Right cardiac atrium (tissue), 5 donors: ENCODE data around the gene DRD3. TPM values are rescaled to one million over a fixed set of nuclear protein-coding genes. Genes with fewer than 3 reads are reported as not detected.
A peak's percentile ranks its signal among the peaks of the same experiment; 100 is the strongest.

Experiments used
- ATAC-seq, 2 donors: fragments of 200-7000 bp; cut with Tn5 transposase; one replicate each; pipeline versions ENCODE4 v1.8.0 to v1.9.1; 2020; ENCODE audit warnings: moderate library complexity in 2 of 2, mild to moderate bottlenecking in 1 of 2
- DNase-seq, 3 donors: peaks; one replicate each; pipeline ENCODE4 v3.0.0-alpha.2; 2020
- H3K27ac ChIP-seq: one replicate; pipeline ENCODE4 v1.5.1; 2013; ENCODE audit warnings: mild to moderate bottlenecking, low read length, control low read depth, moderate library complexity
- H3K27me3 ChIP-seq: one replicate; pipeline ENCODE4 v1.6.1; 2013; ENCODE audit not compliant: control insufficient read depth, insufficient read depth
- H3K4me1 ChIP-seq: one replicate; pipeline ENCODE4 v1.6.1; 2013; ENCODE audit warnings: low read length; ENCODE audit not compliant: control insufficient read depth, insufficient read depth
- H3K4me3 ChIP-seq: one replicate; pipeline ENCODE4 v1.5.1; 2013; ENCODE audit warnings: low read length, control low read depth
- H3K9me3 ChIP-seq: one replicate; pipeline ENCODE4 v1.6.1; 2013; ENCODE audit warnings: low read length; ENCODE audit not compliant: control insufficient read depth
- WGBS: extraction: QIAGEN DNeasy Blood & Tissue Kit; methylation state at CpG from one replicate; pipeline ENCODE4 v1.1.7; 2013; 5-methylcytosine and 5-hydroxymethylcytosine counted together
- intact Hi-C, 4 donors: fragments of 100-400 bp; cut with DNase I; formaldehyde crosslinking; loops; one replicate each; pipeline versions ENCODE4 v1.11.0 to v1.14.0; 2022 to 2023
- long read RNA-seq, 4 donors: library from polyadenylated mRNA; unstranded; transcript quantifications; one replicate each; pipeline ENCODE4 v2.0.0, GENCODE V29; 2020 to 2021
- polyA plus RNA-seq: library from polyadenylated mRNA; stranded (reverse); fragments of 200-250 nt; gene quantifications from one replicate; pipeline ENCODE4 v1.2.3, GENCODE V29; 2013
- total RNA-seq, 4 donors: library from RNA; stranded (reverse); fragmentation: NEBNext Ultra II Directional; extraction: Animal tissue kit (Norgen Biotek cat#: 25700); gene quantifications; one replicate each; pipeline ENCODE4 v1.2.1, GENCODE V29; 2021
- donor health status: healthy with polysubstance abuse.
- donor health status: DM: no; HTN: yes; CAD: no.
- donor health status: DM: no; HTN: no; CAD: no.
- donor health status: DM: no; HTN: yes; CAD: no; lungs with severe emphysema.
- donor health status: DM: yes; HTN: yes; CAD: no.

Gene DRD3
- not detected for total RNA-seq
- polyA plus RNA-seq, result not detected
- long read RNA-seq, donor 1, result 0 reads
- long read RNA-seq, donor 2, result 0 reads
- long read RNA-seq, donor 3, result 0 reads
- long read RNA-seq, donor 4, result 0 reads

DNA sequence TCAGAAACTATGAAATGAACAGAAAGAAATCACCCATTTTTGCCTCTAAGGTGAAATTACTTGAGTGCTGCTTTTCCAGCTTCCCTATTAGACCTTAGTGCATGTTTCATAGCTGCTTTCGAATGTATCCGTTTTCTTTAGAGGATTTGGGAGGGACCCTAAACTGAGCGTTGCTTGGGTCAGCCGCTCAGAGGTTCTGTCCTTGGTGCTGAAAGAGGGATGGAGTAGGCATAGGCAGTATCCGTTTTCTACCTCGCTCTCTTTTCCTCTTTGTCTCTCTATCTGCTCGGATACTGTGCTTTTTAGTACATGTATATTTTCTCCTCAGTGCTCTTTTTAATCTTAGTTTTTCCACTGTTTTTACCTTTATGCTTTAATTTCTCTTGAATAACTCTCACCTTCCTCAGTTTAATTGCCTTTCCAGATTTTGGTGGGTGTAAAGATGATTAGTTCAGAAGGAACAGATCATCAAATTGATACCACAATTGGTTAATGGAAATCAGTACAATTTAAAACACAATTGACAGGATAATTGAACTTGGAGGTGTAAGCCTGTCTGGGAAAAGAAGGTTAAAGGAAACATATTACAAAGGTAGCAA, at the start of gene DRD3:
Gene DRD3 (minus strand): TSS at position 283 of the 599 bp plus-strand sequence. CDS start 7,060 bp downstream, outside the sequence.
- H3K4me3 ChIP-seq, result no peak within 1 kb of the TSS
- H3K4me1 ChIP-seq, result no peaks in the 10 kb centered on the region
- DNase-seq (peak in 1 of 3 donors; percentile 12), ATAC-seq (peak in 1 of 2 donors; percentile 47)
- intact Hi-C loops, result no loop called here
- H3K27me3 ChIP-seq, result no peaks in the 10 kb centered on the region
- H3K9me3 ChIP-seq, result no peaks in the 10 kb centered on the region
- no peak within 1 kb of the TSS for H3K27ac ChIP-seq
- WGBS, result 9% methylated on average over 7 of the region's 7 CpGs

DNA sequence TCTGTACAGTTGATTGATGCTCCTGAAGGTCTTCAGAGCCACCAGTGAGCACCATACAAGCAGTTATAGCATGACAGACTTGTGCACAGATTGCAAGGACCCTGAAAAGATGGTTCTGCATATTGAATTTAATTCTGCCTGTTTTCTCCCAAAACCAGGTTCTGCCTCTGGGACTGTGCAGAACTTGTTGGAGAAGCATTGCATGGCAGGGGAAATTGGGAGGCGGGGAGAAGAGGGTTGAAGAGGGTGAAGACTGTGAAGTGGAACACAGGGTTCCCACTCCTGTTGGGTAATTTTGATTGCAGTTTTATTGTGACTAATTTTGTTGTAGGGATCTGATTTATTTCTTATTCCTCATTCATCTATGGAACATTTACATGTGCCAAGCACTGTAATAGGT, 48.2 kb upstream of the DRD3 start:
- no peaks in the 10 kb centered on the region for H3K27me3 ChIP-seq
- H3K27ac ChIP-seq, result no peak overlapping the region
- H3K4me1 ChIP-seq, result no peaks in the 10 kb centered on the region
- 89% methylated on average over 1 of the region's 1 CpG for WGBS
- H3K9me3 ChIP-seq, result peaks cover 4% of the 10 kb centered on the region
- H3K4me3 ChIP-seq, result no peak overlapping the region
- intact Hi-C loops, result no loop called here
- no peak for DNase-seq
- no peak for ATAC-seq

- H3K4me3 ChIP-seq, result no peak overlapping the region
- H3K27ac ChIP-seq, result no peak overlapping the region
- no peak for ATAC-seq
- no peaks in the 10 kb centered on the region for H3K27me3 ChIP-seq
- intact Hi-C loops, result no loop called here
- peaks cover 4% of the 10 kb centered on the region for H3K9me3 ChIP-seq
- H3K4me1 ChIP-seq, result no peaks in the 10 kb centered on the region
- 85% methylated on average over 2 of the region's 2 CpGs for WGBS
- no peak for DNase-seq
Measured at GRCh38 chr3:114226313-114226712, 47.5 kb upstream of the DRD3 start.

DNA sequence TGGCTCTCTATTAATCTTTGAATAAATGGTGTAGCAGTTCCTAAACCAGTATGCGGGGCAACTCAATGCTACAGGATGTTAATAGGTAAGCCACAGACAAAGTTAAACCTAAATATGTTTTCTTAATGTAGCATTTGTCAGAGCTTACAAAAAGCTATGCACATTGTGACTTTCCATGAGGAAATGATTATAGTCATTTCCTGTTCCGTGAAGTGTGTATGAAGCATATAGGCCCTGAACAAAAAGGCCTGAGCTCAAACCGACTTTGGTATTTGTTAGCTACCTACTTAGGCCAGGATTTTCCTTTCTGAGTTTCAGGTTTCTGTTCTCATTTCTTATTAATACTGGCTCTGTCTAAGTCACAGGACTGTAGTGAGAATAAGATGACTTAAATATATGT, 44.3 kb upstream of the DRD3 start:
- H3K27me3 ChIP-seq, result no peaks in the 10 kb centered on the region
- H3K4me1 ChIP-seq, result no peaks in the 10 kb centered on the region
- intact Hi-C loops, result no loop called here
- 71% methylated on average over 3 of the region's 3 CpGs for WGBS
- DNase-seq, result no peak
- H3K27ac ChIP-seq, result no peak overlapping the region
- no peak for ATAC-seq
- H3K9me3 ChIP-seq, result peaks cover 4% of the 10 kb centered on the region
- no peak overlapping the region for H3K4me3 ChIP-seq

GRCh38 chr3:114221881-114222264, 43.0 kb upstream of the DRD3 start:
- intact Hi-C loops, result no loop called here

GRCh38 chr3:114221165-114221880, 42.5 kb upstream of the DRD3 start:
- WGBS, result 64% methylated on average over 9 of the region's 9 CpGs
- intact Hi-C loops, result no loop called here
- H3K4me3 ChIP-seq, result no peak overlapping the region
- H3K27ac ChIP-seq, result no peak overlapping the region
- H3K4me1 ChIP-seq, result no peaks in the 10 kb centered on the region
- ATAC-seq (peak; percentile 79 to 88), DNase-seq (peak in 2 of 3 donors; percentile 57 to 74)
- no peaks in the 10 kb centered on the region for H3K27me3 ChIP-seq
- peaks cover 4% of the 10 kb centered on the region for H3K9me3 ChIP-seq

More at GRCh38 chr3:114221881-114222264, 43.0 kb upstream of the DRD3 start:
- no peaks in the 10 kb centered on the region for H3K27me3 ChIP-seq
- WGBS, result 93% methylated on average over 1 of the region's 1 CpG
- DNase-seq (no peak), ATAC-seq (no peak)
- no peak overlapping the region for H3K4me3 ChIP-seq
- peaks cover 4% of the 10 kb centered on the region for H3K9me3 ChIP-seq
- H3K27ac ChIP-seq, result no peak overlapping the region
- no peaks in the 10 kb centered on the region for H3K4me1 ChIP-seq

GRCh38 chr3:114219741-114220140, 40.9 kb upstream of the DRD3 start:
- intact Hi-C loops, result no loop called here
- Histone ChIP-seq H3K4me3 (no peak overlapping the region), H3K27ac (no peak overlapping the region), H3K27me3 (no peaks in the 10 kb centered on the region), H3K4me1 (no peaks in the 10 kb centered on the region), H3K9me3 (no peaks in the 10 kb centered on the region)
- no peak for DNase-seq
- 51% methylated on average over 2 of the region's 2 CpGs for WGBS
- no peak for ATAC-seq

GRCh38 chr3:114218578-114219185, 39.8 kb upstream of the DRD3 start:
- DNase-seq, result no peak
- Histone ChIP-seq H3K27me3 (no peaks in the 10 kb centered on the region), H3K27ac (no peak overlapping the region), H3K9me3 (no peaks in the 10 kb centered on the region), H3K4me3 (no peak overlapping the region), H3K4me1 (peaks cover 2% of the 10 kb centered on the region)
- no peak for ATAC-seq
- intact Hi-C loops, result no loop called here
- 84% methylated on average over 12 of the region's 12 CpGs for WGBS

DNA sequence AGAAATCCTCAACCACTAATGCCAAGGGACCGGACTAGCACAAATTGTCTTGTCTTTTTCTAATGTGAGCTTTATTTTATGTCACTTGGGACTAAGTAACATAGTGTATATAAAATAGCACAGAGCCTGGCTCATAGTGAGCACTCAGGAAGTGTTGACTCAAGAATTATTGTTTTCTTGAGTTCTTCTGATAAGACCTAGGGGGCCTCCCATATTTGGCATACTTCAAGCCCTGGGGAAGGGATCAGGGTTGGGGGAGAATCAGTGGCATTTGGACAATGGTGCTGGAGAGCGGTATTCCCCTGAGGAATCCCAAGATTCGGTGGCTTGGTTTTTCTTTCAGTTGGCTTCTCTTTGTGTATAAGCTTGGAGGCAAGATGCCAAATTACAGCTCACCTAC, 39.2 kb upstream of the DRD3 start:
- Histone ChIP-seq H3K27me3 (no peaks in the 10 kb centered on the region), H3K27ac (no peak overlapping the region), H3K4me1 (peaks cover 2% of the 10 kb centered on the region), H3K9me3 (no peaks in the 10 kb centered on the region), H3K4me3 (no peak overlapping the region)
- 73% methylated on average over 3 of the region's 3 CpGs for WGBS
- DNase-seq (no peak), ATAC-seq (no peak)
- intact Hi-C loops, result no loop called here

- Histone ChIP-seq H3K27ac (no peak overlapping the region), H3K9me3 (no peaks in the 10 kb centered on the region), H3K4me1 (peaks cover 2% of the 10 kb centered on the region), H3K27me3 (no peaks in the 10 kb centered on the region), H3K4me3 (no peak overlapping the region)
- ATAC-seq, result no peak
- no peak for DNase-seq
- intact Hi-C loops, result no loop called here
Measured at GRCh38 chr3:114217266-114217665, 38.4 kb upstream of the DRD3 start.

DNA sequence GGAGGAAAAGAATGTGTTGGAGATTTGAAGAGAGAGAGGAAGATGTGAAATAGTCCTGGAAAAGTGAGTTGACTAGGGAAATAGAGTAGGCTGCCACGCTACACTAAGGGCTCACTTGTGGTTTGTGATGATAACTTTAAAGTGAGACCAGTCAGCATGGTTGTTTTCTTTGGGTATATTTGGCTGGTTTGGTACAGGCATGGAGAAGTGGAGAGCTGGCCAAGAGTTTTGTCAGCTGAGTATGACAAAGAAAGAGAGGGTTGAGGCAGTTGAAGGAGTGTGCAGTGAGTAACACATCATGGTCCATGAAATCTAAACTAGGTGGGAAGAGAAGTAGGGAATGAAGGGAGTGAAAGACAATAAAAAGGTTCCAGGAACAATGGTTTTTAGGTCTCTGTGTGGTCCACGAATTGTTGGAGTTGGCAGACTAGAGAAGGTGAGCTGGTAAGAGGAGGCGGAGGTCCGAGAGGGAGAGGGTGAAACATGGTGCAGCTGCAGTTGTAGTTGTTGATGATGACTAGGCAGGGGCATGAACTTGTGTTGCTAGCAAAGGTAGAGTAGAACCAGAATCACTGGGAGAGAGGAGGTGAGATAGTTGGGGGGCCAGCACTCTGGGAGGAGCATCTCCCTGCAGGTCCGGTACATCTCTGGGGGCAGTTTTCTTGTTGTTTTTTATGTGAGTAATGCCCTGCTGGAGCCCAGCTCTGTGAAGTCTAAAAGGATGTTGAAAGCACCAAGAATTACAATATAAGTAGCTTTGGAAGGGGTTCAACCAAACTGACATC, 37.5 kb upstream of the DRD3 start:
- WGBS, result 87% methylated on average over 5 of the region's 5 CpGs
- DNase-seq (no peak), ATAC-seq (no peak)
- H3K4me1 ChIP-seq, result peaks cover 2% of the 10 kb centered on the region
- H3K27ac ChIP-seq, result no peak overlapping the region
- no peaks in the 10 kb centered on the region for H3K9me3 ChIP-seq
- intact Hi-C loops, result no loop called here
- H3K27me3 ChIP-seq, result no peaks in the 10 kb centered on the region
- H3K4me3 ChIP-seq, result no peak overlapping the region
